K562 (cell line): ENCODE results near the gene SFMBT2. TPM values are rescaled to one million over a fixed set of nuclear protein-coding genes. Genes with fewer than 3 reads are reported as not detected.

ENCODE experiments used
- CEBPB ChIP-seq: fragments of 450-650 bp; IDR thresholded peaks from 2 replicates; pipeline ENCODE4 v1.6.1; 2016; ENCODE audit warnings: missing genetic modification characterization, missing compliant biosample characterization
- ETV1 ChIP-seq: fragments of 450-650 bp; conservative IDR thresholded peaks from 2 replicates; pipeline ENCODE4 v1.6.1; 2016; ENCODE audit warnings: missing genetic modification characterization, control low read depth, low read depth, missing compliant biosample characterization
- FOSL1 ChIP-seq: fragments of 200-800 bp; sonication (Bioruptor generic); conservative IDR thresholded peaks from 2 replicates; pipeline ENCODE4 v1.6.1; 2016; ENCODE audit warnings: missing genetic modification characterization, missing compliant biosample characterization
- FOXA1 ChIP-seq: fragments of 450-650 bp; IDR thresholded peaks from 2 replicates; pipeline ENCODE4 v1.6.1; 2016; ENCODE audit warnings: mild to moderate bottlenecking, borderline replicate concordance
- FOXA3 ChIP-seq, 2 experiments: fragments of 450-650 bp in 1 of 2; sonication (generic) in 1 of 2; formaldehyde crosslinking; IDR thresholded peaks in 1 of 2; conservative IDR thresholded peaks in 1 of 2; 2 replicates each; pipeline versions ENCODE4 v1.4.0 to v1.8.0; 2020 to 2022; ENCODE audit warnings: mild to moderate bottlenecking in 2 of 2, missing genetic modification reagents in 1 of 2
- GATA2 ChIP-seq: sonication (generic); formaldehyde crosslinking; IDR thresholded peaks from 2 replicates; pipeline ENCODE4 v1.4.0; 2020; ENCODE audit warnings: mild to moderate bottlenecking, missing genetic modification reagents
- HDAC1 ChIP-seq, 2 experiments: fragments of 450-650 bp; IDR thresholded peaks; 2 replicates each; pipeline ENCODE4 v1.6.1; 2016 to 2017; ENCODE audit warnings: inconsistent platforms in 1 of 2, mild to moderate bottlenecking in 1 of 2, moderate library complexity in 1 of 2
- KLF16 ChIP-seq: IDR thresholded peaks from 2 replicates; pipeline ENCODE4 v1.6.1; 2016; ENCODE audit warnings: antibody characterized with exemption
- MTA3 ChIP-seq: fragments of 450-650 bp; formaldehyde crosslinking; IDR thresholded peaks from 2 replicates; pipeline ENCODE4 v1.6.1; 2017; ENCODE audit warnings: mild to moderate bottlenecking, borderline replicate concordance
- NFIC ChIP-seq: fragments of 450-650 bp; IDR thresholded peaks from 2 replicates; pipeline ENCODE4 v1.6.1; 2017; ENCODE audit warnings: mild to moderate bottlenecking, inconsistent platforms
- NRF1 ChIP-seq, 2 experiments: fragments of 450-650 bp; IDR thresholded peaks in 1 of 2; conservative IDR thresholded peaks in 1 of 2; 2 replicates each; pipeline ENCODE4 v1.6.1; 2014; ENCODE audit warnings: mild to moderate bottlenecking in 2 of 2
- PHTF2 ChIP-seq: fragments of 250-450 bp; sonication (Bioruptor Pico); IDR thresholded peaks from 2 replicates; pipeline ENCODE4 v1.5.0; 2021; ENCODE audit warnings: mild to moderate bottlenecking
- POLR2AphosphoS5 ChIP-seq: IDR thresholded peaks from 2 replicates; pipeline ENCODE4 v1.6.1; 2011; ENCODE audit warnings: mild to moderate bottlenecking, low read depth, low read length, moderate library complexity; ENCODE audit not compliant: control insufficient read depth, insufficient read depth
- RNF2 ChIP-seq: sonication (generic); IDR thresholded peaks from 2 replicates; pipeline ENCODE4 v1.6.1; 2016
- SP1 ChIP-seq: sonication (generic); formaldehyde crosslinking; IDR thresholded peaks from 2 replicates; pipeline ENCODE4 v1.8.1; 2022; ENCODE audit warnings: mild to moderate bottlenecking, missing genetic modification reagents
- TAF9B ChIP-seq: fragments of 450-650 bp; IDR thresholded peaks from 2 replicates; pipeline ENCODE4 v1.6.1; 2018; ENCODE audit warnings: mild to moderate bottlenecking; ENCODE audit not compliant: partially characterized antibody
- TRIM28 ChIP-seq: fragments of 450-650 bp; IDR thresholded peaks from 2 replicates; pipeline ENCODE4 v1.6.1; 2017
- ZFX ChIP-seq: sonication (generic); formaldehyde crosslinking; IDR thresholded peaks from 2 replicates; pipeline ENCODE4 v1.8.0; 2022; ENCODE audit warnings: mild to moderate bottlenecking, missing genetic modification reagents, moderate library complexity
- polyA plus RNA-seq, 8 experiments: library from polyadenylated mRNA; depleted of rRNA in 4 of 8; stranded (reverse) in 5 of 8; unstranded in 3 of 8; fragments of >200 nt; fragmentation: Nextera tagmentation in 2 of 8; fragmentation: Illumina TruSeq in 1 of 8; extraction: Ambion mirVana in 2 of 8; extraction: Trizol in 1 of 8; gene quantifications; 2 replicates each; pipeline versions ENCODE4 v1.2.1 to v1.2.3, GENCODE V29; 2011 to 2014; ENCODE audit warnings: inconsistent platforms in 1 of 8, missing spikeins in 1 of 8
- total RNA-seq, 7 experiments: library from RNA; depleted of rRNA in 6 of 7; stranded (reverse); fragments of >200 nt in 6 of 7; fragmentation: Illumina TruSeq in 2 of 7; extraction: Trizol in 2 of 7; gene quantifications; 2 replicates each; pipeline versions ENCODE4 v1.2.1 to v1.2.3, GENCODE V29; 2011 to 2021; ENCODE audit warnings: low replicate concordance in 1 of 7
- TF ChIP-seq, protein P1 (sequence below), 2 experiments: fragments of 450-650 bp in 1 of 2; sonication (generic) in 1 of 2; formaldehyde crosslinking in 1 of 2; IDR thresholded peaks in 1 of 2; conservative IDR thresholded peaks in 1 of 2; 2 replicates each; pipeline versions ENCODE4 v1.6.1 to v1.8.1; 2016 to 2023; ENCODE audit warnings: mild to moderate bottlenecking in 2 of 2, moderate library complexity in 2 of 2, inconsistent platforms in 1 of 2, missing genetic modification reagents in 1 of 2
- TF ChIP-seq, protein P2 (sequence below): fragments of 450-650 bp; conservative IDR thresholded peaks from 2 replicates; pipeline ENCODE4 v1.6.1; 2016; ENCODE audit warnings: missing genetic modification characterization, low read depth, mild to moderate bottlenecking, missing compliant biosample characterization, moderate library complexity
- TF ChIP-seq, protein P3 (sequence below): sonication (generic); IDR thresholded peaks from 2 replicates; pipeline ENCODE4 v1.6.1; 2016
- TF ChIP-seq, protein P4 (sequence below): fragments of 150-350 bp; IDR thresholded peaks from 2 replicates; pipeline ENCODE4 v1.6.1; 2014; ENCODE audit warnings: low read depth, mild to moderate bottlenecking, low read length, borderline replicate concordance

Gene SFMBT2
- total and polyA plus RNA-seq, 9 of the 15 experiments (the other 6 are each of a cell fraction or from before 2014, with no cell fraction given): 1.2 to 13.6 (median 7.6) TPM

DNA sequence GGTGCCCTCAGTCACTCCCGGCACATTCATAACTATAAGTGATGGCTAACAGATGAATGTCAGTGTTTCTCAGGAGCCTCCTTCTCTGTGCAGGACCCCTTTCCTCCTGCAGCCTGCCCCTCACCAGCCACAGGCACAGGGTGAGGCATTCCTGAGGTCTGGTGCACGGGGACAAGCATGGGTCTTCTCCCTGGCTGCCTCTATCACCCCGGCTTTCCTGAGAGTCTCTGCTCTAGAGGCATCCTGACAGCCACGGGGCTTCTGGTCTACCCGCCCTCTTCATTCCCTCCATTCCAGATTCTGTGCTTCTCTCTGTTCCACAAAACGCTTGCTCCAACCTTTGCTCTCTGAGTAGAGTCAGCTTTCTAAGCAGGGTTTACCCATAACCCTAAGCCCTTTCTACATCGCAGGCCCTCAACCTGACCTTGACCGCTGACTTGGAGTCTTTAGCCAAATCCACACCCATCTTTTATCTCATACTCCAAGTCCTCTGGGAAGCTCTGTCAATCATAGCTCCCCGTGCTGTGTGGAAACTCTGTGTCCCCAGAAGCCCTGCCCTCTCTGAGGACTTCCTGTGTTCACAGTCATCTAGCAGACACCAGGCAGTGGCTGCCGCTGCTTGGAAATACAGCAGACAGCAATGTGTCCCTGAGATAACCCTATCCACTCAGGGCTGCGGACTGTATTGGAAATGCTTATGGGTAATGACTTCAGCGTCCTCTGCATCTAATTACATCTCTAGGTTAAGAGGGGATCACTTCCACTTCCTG lies 159.0 kb downstream of the SFMBT2 start (continued):
- TF ChIP-seq, protein P1, sequence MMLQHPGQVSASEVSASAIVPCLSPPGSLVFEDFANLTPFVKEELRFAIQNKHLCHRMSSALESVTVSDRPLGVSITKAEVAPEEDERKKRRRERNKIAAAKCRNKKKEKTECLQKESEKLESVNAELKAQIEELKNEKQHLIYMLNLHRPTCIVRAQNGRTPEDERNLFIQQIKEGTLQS (IDR thresholded peaks at IDR 0.05): peak; percentile 37; the same call in 1 of the 2 replicates
- TF ChIP-seq, protein P1 (CRISPR knock-in tag; conservative IDR thresholded peaks at IDR 0.05): no peak
- TF ChIP-seq TRIM28 (no peak; the same call in 1 of the 2 replicates), MTA3 (peak; percentile 62; the same call in 1 of the 2 replicates), ZFX (CRISPR knock-in tag) (no peak), NRF1 (conservative IDR thresholded peaks at IDR 0.05 in 1 of 2, IDR thresholded peaks at IDR 0.05 in 1 of 2) (peak in 1 of 2 experiments; percentile 48; a peak in 3 of 4 replicates), FOXA3 (CRISPR knock-in tag; conservative IDR thresholded peaks at IDR 0.05 in 1 of 2, IDR thresholded peaks at IDR 0.05 in 1 of 2) (0 out of 4 replicates have a peak, but pooled peaks of 1 of the 2 experiments have one; percentile 20), RNF2 (peak; percentile 74), FOXA1 (no peak), TAF9B (peak; percentile 40), GATA2 (CRISPR knock-in tag) (peak; percentile 90), FOSL1 (tag) (peak; percentile 37), KLF16 (peak; percentile 80), HDAC1 (IDR thresholded peaks at IDR 0.05) (peak in 1 of 2 experiments; percentile 53; a peak in 1 of 4 replicates), CEBPB (tag) (peak; percentile 92), POLR2AphosphoS5 (peak; percentile 90), NFIC (peak; percentile 75), ETV1 (peak; percentile 80), PHTF2 (CRISPR knock-in tag) (no peak), SP1 (CRISPR knock-in tag) (0 out of 2 replicates have a peak, but pooled peaks have one; percentile 61)
- TF ChIP-seq, protein P2, sequence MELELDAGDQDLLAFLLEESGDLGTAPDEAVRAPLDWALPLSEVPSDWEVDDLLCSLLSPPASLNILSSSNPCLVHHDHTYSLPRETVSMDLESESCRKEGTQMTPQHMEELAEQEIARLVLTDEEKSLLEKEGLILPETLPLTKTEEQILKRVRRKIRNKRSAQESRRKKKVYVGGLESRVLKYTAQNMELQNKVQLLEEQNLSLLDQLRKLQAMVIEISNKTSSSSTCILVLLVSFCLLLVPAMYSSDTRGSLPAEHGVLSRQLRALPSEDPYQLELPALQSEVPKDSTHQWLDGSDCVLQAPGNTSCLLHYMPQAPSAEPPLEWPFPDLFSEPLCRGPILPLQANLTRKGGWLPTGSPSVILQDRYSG (tag): 0 out of 2 replicates have a peak, but pooled peaks have one; percentile 43
- TF ChIP-seq, protein P3, sequence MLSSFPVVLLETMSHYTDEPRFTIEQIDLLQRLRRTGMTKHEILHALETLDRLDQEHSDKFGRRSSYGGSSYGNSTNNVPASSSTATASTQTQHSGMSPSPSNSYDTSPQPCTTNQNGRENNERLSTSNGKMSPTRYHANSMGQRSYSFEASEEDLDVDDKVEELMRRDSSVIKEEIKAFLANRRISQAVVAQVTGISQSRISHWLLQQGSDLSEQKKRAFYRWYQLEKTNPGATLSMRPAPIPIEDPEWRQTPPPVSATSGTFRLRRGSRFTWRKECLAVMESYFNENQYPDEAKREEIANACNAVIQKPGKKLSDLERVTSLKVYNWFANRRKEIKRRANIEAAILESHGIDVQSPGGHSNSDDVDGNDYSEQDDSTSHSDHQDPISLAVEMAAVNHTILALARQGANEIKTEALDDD: peak; percentile 70
- TF ChIP-seq, protein P4, sequence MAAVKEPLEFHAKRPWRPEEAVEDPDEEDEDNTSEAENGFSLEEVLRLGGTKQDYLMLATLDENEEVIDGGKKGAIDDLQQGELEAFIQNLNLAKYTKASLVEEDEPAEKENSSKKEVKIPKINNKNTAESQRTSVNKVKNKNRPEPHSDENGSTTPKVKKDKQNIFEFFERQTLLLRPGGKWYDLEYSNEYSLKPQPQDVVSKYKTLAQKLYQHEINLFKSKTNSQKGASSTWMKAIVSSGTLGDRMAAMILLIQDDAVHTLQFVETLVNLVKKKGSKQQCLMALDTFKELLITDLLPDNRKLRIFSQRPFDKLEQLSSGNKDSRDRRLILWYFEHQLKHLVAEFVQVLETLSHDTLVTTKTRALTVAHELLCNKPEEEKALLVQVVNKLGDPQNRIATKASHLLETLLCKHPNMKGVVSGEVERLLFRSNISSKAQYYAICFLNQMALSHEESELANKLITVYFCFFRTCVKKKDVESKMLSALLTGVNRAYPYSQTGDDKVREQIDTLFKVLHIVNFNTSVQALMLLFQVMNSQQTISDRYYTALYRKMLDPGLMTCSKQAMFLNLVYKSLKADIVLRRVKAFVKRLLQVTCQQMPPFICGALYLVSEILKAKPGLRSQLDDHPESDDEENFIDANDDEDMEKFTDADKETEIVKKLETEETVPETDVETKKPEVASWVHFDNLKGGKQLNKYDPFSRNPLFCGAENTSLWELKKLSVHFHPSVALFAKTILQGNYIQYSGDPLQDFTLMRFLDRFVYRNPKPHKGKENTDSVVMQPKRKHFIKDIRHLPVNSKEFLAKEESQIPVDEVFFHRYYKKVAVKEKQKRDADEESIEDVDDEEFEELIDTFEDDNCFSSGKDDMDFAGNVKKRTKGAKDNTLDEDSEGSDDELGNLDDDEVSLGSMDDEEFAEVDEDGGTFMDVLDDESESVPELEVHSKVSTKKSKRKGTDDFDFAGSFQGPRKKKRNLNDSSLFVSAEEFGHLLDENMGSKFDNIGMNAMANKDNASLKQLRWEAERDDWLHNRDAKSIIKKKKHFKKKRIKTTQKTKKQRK: no peak
